IMR-90 (cell line): ENCODE results near the gene KCNK7.

Experiments used
- CEBPB ChIP-seq: IDR thresholded peaks from 2 replicates; pipeline ENCODE4 v1.6.1; 2012; ENCODE audit warnings: low read depth, low read length, improper control_type of control experiment
- CHD1 ChIP-seq: IDR thresholded peaks from 2 replicates; pipeline ENCODE4 v1.6.1; 2012; ENCODE audit warnings: low read depth, low read length, improper control_type of control experiment
- CTCF ChIP-seq: conservative IDR thresholded peaks from 2 replicates; pipeline ENCODE4 v1.5.1; 2012; ENCODE audit warnings: mild to moderate bottlenecking, low read depth, low read length, improper control_type of control experiment
- MAFK ChIP-seq: IDR thresholded peaks from 2 replicates; pipeline ENCODE4 v1.6.1; 2012; ENCODE audit warnings: low read depth, low read length, improper control_type of control experiment
- MXI1 ChIP-seq: IDR thresholded peaks from 2 replicates; pipeline ENCODE4 v1.6.1; 2012; ENCODE audit warnings: low read depth, mild to moderate bottlenecking, low read length, moderate library complexity, borderline replicate concordance
- POLR2A ChIP-seq: IDR thresholded peaks from 2 replicates; pipeline ENCODE4 v1.6.1; 2012; ENCODE audit warnings: mild to moderate bottlenecking, low read depth, low read length
- RAD21 ChIP-seq: IDR thresholded peaks from 2 replicates; pipeline ENCODE4 v1.6.1; 2012; ENCODE audit warnings: low read length, improper control_type of control experiment
- USF2 ChIP-seq: fragments of 150-350 bp; IDR thresholded peaks from 2 replicates; pipeline ENCODE4 v1.6.1; 2017; ENCODE audit warnings: mild to moderate bottlenecking, antibody characterized with exemption, low read length, low read depth

GRCh38 chr11:65590240-65590738 lies 5.3 kb downstream of the KCNK7 start:
- TF ChIP-seq CHD1 (no peak), POLR2A (no peak), CTCF (no peak), RAD21 (no peak), MXI1 (no peak), USF2 (no peak), MAFK (no peak), CEBPB (no peak)
